Measurements from ENCODE around the gene C10orf143. TPM values are rescaled to one million over a fixed set of nuclear protein-coding genes. Genes with fewer than 3 reads are reported as not detected.

Gene C10orf143
- total RNA-seq, 4 donors from 2014 or later: 1.5 to 8.6 (median 3.7) TPM

GRCh38 chr10:130141038-130141437, 30.4 kb upstream of the C10orf143 start:
- Histone ChIP-seq H3K27me3 (no peaks in the 10 kb centered on the region), H3K4me3 (no peak overlapping the region), H3K36me3 (peaks cover 0 to 12% (median 0%) of the 10 kb centered on the region in 3 donors), H3K4me1 (peaks cover 0 to 64% (median 29%) of the 10 kb centered on the region in 4 donors), H3K9me3 (no peaks in the 10 kb centered on the region), H3K27ac (no peak overlapping the region)
- 71 to 79% methylated on average over 4 of the region's 4 CpGs for WGBS, 2 donors
- no peak for DNase-seq (ENCODE audit: low spot score in 2 of 2)
- TF ChIP-seq CTCF (IDR thresholded peaks at IDR 0.05): no peak
- TF ChIP-seq EP300 (IDR thresholded peaks at IDR 0.05): no peak
- TF ChIP-seq POLR2A (IDR thresholded peaks at IDR 0.05): no peak

GRCh38 chr10:130140425-130140824, 29.8 kb upstream of the C10orf143 start:
- Histone ChIP-seq H3K4me1 (peaks cover 0 to 69% (median 33%) of the 10 kb centered on the region in 4 donors), H3K9me3 (no peaks in the 10 kb centered on the region), H3K27me3 (no peaks in the 10 kb centered on the region), H3K27ac (no peak overlapping the region), H3K36me3 (peaks cover 0 to 6% (median 0%) of the 10 kb centered on the region in 3 donors), H3K4me3 (no peak overlapping the region)
- 94 to 96% methylated on average over 1 of the region's 1 CpG for WGBS, 2 donors
- no peak for DNase-seq (ENCODE audit: low spot score in 2 of 2)
- TF ChIP-seq POLR2A (IDR thresholded peaks at IDR 0.05) (no peak), EP300 (IDR thresholded peaks at IDR 0.05) (no peak), CTCF (IDR thresholded peaks at IDR 0.05) (no peak)

- H3K27me3 ChIP-seq: no peaks in the 10 kb centered on the region
- TF ChIP-seq POLR2A (IDR thresholded peaks at IDR 0.05) (no peak), EP300 (IDR thresholded peaks at IDR 0.05) (no peak), CTCF (IDR thresholded peaks at IDR 0.05) (no peak)
- peaks cover 0 to 6% (median 0%) of the 10 kb centered on the region in 3 donors for H3K36me3 ChIP-seq
- no peak overlapping the region for H3K27ac ChIP-seq
- DNase-seq (ENCODE audit: low spot score in 2 of 2): no peak
- H3K4me1 ChIP-seq: peaks cover 0 to 70% (median 33%) of the 10 kb centered on the region in 4 donors
- no peaks in the 10 kb centered on the region for H3K9me3 ChIP-seq
- 82 to 83% methylated on average over 3 of the region's 3 CpGs for WGBS, 2 donors
- H3K4me3 ChIP-seq: no peak overlapping the region
Observed at GRCh38 chr10:130138479-130138866, 27.8 kb upstream of the C10orf143 start.

- Histone ChIP-seq H3K27ac (no peak overlapping the region), H3K27me3 (no peaks in the 10 kb centered on the region), H3K4me3 (peak overlapping the region in 3 of 4 donors; percentile 64 to 99 (median 94)), H3K36me3 (peaks cover 0 to 6% (median 0%) of the 10 kb centered on the region in 3 donors), H3K4me1 (peaks cover 0 to 64% (median 33%) of the 10 kb centered on the region in 4 donors), H3K9me3 (no peaks in the 10 kb centered on the region)
- WGBS, 2 donors: 89 to 92% methylated on average over 28 of the region's 28 CpGs
- DNase-seq (ENCODE audit: low spot score in 2 of 2): no peak
- no peak for TF ChIP-seq POLR2A (IDR thresholded peaks at IDR 0.05)
- no peak for TF ChIP-seq EP300 (IDR thresholded peaks at IDR 0.05)
- no peak for TF ChIP-seq CTCF (IDR thresholded peaks at IDR 0.05)
Observed at GRCh38 chr10:130137659-130138478, 27.2 kb upstream of the C10orf143 start.

GRCh38 chr10:130137090-130137448, 26.4 kb upstream of the C10orf143 start:
- H3K27ac ChIP-seq: peak overlapping the region in 3 of 4 donors; percentile 82 to 86 (median 82)
- DNase-seq (ENCODE audit: low spot score in 2 of 2): no peak
- H3K36me3 ChIP-seq: peaks cover 0 to under 1% (median 0%) of the 10 kb centered on the region in 3 donors
- H3K27me3 ChIP-seq: no peaks in the 10 kb centered on the region
- H3K9me3 ChIP-seq: no peaks in the 10 kb centered on the region
- H3K4me3 ChIP-seq: peak overlapping the region; percentile 64 to 99 (median 95)
- peaks cover 0 to 56% (median 31%) of the 10 kb centered on the region in 4 donors for H3K4me1 ChIP-seq
- TF ChIP-seq EP300 (IDR thresholded peaks at IDR 0.05): no peak
- TF ChIP-seq POLR2A (IDR thresholded peaks at IDR 0.05): no peak
- TF ChIP-seq CTCF (IDR thresholded peaks at IDR 0.05): no peak
- 2 to 3% methylated on average over 10 of the region's 10 CpGs for WGBS, 2 donors

All from tibial nerve (tissue), 4 donors.